ENCODE data around the gene TAS2R41. TPM values are rescaled to one million over a fixed set of nuclear protein-coding genes. Genes with fewer than 3 reads are reported as not detected.

The TAS2R41 gene
- total RNA-seq, 4 donors from 2014 or later: not detected

DNA sequence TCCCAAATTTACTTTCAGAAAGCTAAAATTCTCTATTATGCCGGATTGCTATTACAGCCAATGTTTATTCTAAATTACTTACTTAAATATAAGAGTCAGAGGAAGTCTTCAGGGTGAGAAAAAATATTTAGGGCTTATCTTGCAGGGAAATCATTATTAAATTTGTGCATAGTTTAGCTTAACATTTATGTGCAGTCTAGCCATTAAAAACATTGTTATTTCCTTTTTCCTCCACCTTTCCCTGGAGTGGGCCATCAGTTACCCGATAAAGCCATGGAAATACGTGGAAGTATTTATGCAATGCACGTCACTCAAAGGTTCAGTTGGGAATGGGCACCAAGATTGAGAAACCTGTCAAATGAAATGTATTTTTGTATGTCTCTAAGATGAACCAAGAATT, 43.9 kb upstream of the TAS2R41 start:
- no peaks in the 10 kb centered on the region for H3K36me3 ChIP-seq
- no peak overlapping the region for H3K4me3 ChIP-seq
- no peak for TF ChIP-seq POLR2AphosphoS5 (IDR thresholded peaks at IDR 0.05)
- TF ChIP-seq POLR2A (IDR thresholded peaks at IDR 0.05): no peak
- TF ChIP-seq EP300 (IDR thresholded peaks at IDR 0.05; ENCODE audit: low read depth): no peak
- TF ChIP-seq, protein P1, sequence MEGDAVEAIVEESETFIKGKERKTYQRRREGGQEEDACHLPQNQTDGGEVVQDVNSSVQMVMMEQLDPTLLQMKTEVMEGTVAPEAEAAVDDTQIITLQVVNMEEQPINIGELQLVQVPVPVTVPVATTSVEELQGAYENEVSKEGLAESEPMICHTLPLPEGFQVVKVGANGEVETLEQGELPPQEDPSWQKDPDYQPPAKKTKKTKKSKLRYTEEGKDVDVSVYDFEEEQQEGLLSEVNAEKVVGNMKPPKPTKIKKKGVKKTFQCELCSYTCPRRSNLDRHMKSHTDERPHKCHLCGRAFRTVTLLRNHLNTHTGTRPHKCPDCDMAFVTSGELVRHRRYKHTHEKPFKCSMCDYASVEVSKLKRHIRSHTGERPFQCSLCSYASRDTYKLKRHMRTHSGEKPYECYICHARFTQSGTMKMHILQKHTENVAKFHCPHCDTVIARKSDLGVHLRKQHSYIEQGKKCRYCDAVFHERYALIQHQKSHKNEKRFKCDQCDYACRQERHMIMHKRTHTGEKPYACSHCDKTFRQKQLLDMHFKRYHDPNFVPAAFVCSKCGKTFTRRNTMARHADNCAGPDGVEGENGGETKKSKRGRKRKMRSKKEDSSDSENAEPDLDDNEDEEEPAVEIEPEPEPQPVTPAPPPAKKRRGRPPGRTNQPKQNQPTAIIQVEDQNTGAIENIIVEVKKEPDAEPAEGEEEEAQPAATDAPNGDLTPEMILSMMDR (IDR thresholded peaks at IDR 0.05): no peak
- H3K9me3 ChIP-seq: no peaks in the 10 kb centered on the region
- no peak for DNase-seq
- H3K27ac ChIP-seq: no peak overlapping the region
- intact Hi-C loops (cut with DNase I; ENCODE audit: low total_unique reads) (no loop called here), in situ Hi-C loops (cut with MboI; ENCODE audit: low pct_ligation_motif_present in 1 of 4, low pct_unique_long_range_greater_than_20kb in 1 of 4, low sequenced_read_pairs in 3 of 4) (loop anchor here in 1 of 4 donors (25.0 kb wide), 1 partner anchor 421 kb away; no protein-coding TSS in a partner anchor)
- peaks cover 0 to 13% (median 6%) of the 10 kb centered on the region in 4 donors for H3K4me1 ChIP-seq
- no peaks in the 10 kb centered on the region for H3K27me3 ChIP-seq
- WGBS, 2 donors (ENCODE audit: low coverage in 1 of 2): 92 to 98% methylated on average over 4 of the region's 4 CpGs

DNA sequence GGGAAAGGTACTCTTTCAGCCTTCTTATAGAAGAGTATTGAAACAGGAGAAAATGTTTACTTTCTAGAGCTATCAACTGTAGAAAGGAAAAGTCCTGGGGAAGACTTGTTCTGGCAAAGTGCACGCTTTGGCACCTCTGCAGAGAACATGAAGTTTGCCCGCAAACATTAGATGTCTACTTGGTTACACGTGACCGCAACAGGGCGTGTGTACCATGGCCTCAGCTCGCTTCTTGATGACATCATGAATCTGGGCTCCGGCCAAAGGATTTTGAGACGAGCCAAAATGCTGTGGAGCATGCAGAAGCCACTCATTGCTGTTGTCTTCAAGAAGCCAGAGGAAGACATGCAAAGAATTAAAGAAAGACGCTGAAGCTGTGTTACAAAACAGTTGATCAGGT, 43.0 kb upstream of the TAS2R41 start:
- Histone ChIP-seq H3K4me3 (no peak overlapping the region), H3K4me1 (peaks cover 0 to 13% (median 6%) of the 10 kb centered on the region in 4 donors), H3K27me3 (no peaks in the 10 kb centered on the region), H3K27ac (no peak overlapping the region), H3K9me3 (no peaks in the 10 kb centered on the region), H3K36me3 (no peaks in the 10 kb centered on the region)
- intact Hi-C loops (cut with DNase I; ENCODE audit: low total_unique reads) (no loop called here), in situ Hi-C loops (cut with MboI; ENCODE audit: low pct_ligation_motif_present in 1 of 4, low pct_unique_long_range_greater_than_20kb in 1 of 4, low sequenced_read_pairs in 3 of 4) (loop anchor here in 1 of 4 donors (25.0 kb wide), 1 partner anchor 422 kb away; no protein-coding TSS in a partner anchor)
- TF ChIP-seq EP300 (IDR thresholded peaks at IDR 0.05; ENCODE audit: low read depth) (no peak), POLR2A (IDR thresholded peaks at IDR 0.05) (no peak), POLR2AphosphoS5 (IDR thresholded peaks at IDR 0.05) (no peak)
- TF ChIP-seq, protein P1 (IDR thresholded peaks at IDR 0.05): no peak
- WGBS, 2 donors (ENCODE audit: low coverage in 1 of 2): 70 to 73% methylated on average over 2 to 9 of the region's 9 CpGs
- peak; percentile 53 for DNase-seq

DNA sequence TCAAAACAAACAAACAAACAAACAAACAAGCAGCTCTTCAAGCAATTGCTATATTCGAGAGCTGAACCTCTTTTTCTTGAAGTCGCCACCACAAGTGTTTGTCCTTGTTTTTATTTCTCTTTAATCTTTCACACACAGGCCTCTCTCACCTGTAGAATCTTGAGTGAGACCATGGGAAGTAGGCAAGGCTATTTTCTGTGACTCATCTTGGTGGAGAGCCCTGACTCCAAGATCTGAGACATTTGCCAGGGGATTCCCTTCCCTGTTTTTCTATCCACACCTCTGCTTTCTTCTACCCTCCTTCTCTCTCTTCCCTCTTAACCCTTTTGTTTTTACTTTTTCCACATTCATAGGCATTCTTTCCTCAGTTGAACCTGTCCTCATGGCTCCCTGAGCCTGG, 42.4 kb upstream of the TAS2R41 start:
- intact Hi-C loops (cut with DNase I; ENCODE audit: low total_unique reads): no loop called here

DNA sequence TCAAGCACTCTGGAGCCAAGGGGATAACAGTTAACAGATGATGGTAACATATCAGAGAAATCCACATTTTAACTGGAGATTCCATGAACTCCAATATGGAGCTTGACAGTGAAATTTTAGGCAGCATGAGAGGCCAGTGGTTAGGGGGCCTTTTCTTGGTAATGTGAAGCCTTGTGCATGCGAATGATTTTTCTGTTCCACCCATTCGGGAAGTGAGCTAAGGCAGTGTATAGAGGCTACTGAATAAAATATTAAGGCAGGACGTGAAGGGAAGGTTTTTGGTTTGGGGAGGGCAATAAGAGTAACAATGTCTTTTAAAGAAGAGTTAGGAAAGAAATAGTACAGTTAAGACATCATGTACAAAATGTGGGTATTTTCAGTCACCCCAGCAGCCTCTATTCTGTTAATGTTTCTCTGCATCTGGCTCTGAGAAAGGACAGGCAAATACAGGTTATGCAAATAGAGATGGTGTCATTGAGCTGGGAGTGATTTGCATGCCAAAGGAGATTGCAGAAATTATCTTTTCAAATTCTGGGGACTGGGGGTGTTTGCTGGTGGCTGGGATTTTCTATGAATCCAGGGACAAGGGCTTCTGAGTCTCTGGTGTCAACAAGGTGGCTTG, 41.2 kb upstream of the TAS2R41 start:
- WGBS, 2 donors (ENCODE audit: low coverage in 1 of 2): 80 to 85% methylated on average over 1 to 3 of the region's 3 CpGs
- Histone ChIP-seq H3K27me3 (no peaks in the 10 kb centered on the region), H3K9me3 (no peaks in the 10 kb centered on the region), H3K4me1 (peaks cover 0 to 13% (median 6%) of the 10 kb centered on the region in 4 donors), H3K4me3 (no peak overlapping the region), H3K36me3 (no peaks in the 10 kb centered on the region), H3K27ac (no peak overlapping the region)
- DNase-seq: no peak
- in situ Hi-C loops (cut with MboI; ENCODE audit: low pct_ligation_motif_present in 1 of 4, low pct_unique_long_range_greater_than_20kb in 1 of 4, low sequenced_read_pairs in 3 of 4): loop anchor here in 1 of 4 donors (25.0 kb wide), 1 partner anchor 424 kb away; no protein-coding TSS in a partner anchor
- TF ChIP-seq, protein P1 (IDR thresholded peaks at IDR 0.05): no peak
- TF ChIP-seq POLR2A (IDR thresholded peaks at IDR 0.05) (no peak), EP300 (IDR thresholded peaks at IDR 0.05; ENCODE audit: low read depth) (no peak), POLR2AphosphoS5 (IDR thresholded peaks at IDR 0.05) (no peak)
- intact Hi-C loops (cut with DNase I; ENCODE audit: low total_unique reads): no loop called here

More for the DNA sequence above, 42.4 kb upstream of the TAS2R41 start:
- Histone ChIP-seq H3K4me3 (no peak overlapping the region), H3K9me3 (no peaks in the 10 kb centered on the region), H3K36me3 (no peaks in the 10 kb centered on the region), H3K27me3 (no peaks in the 10 kb centered on the region), H3K27ac (no peak overlapping the region), H3K4me1 (peaks cover 0 to 13% (median 6%) of the 10 kb centered on the region in 4 donors)
- DNase-seq: no peak
- 73 to 78% methylated on average over 2 of the region's 2 CpGs for WGBS, 2 donors (ENCODE audit: low coverage in 1 of 2)
- TF ChIP-seq POLR2A (IDR thresholded peaks at IDR 0.05): no peak
- TF ChIP-seq EP300 (IDR thresholded peaks at IDR 0.05; ENCODE audit: low read depth): no peak
- TF ChIP-seq, protein P1 (IDR thresholded peaks at IDR 0.05): no peak
- TF ChIP-seq POLR2AphosphoS5 (IDR thresholded peaks at IDR 0.05): no peak
- in situ Hi-C loops (cut with MboI; ENCODE audit: low pct_ligation_motif_present in 1 of 4, low pct_unique_long_range_greater_than_20kb in 1 of 4, low sequenced_read_pairs in 3 of 4): loop anchor here in 1 of 4 donors (25.0 kb wide), 1 partner anchor 423 kb away; no protein-coding TSS in a partner anchor

Measured in transverse colon (tissue), 4 donors.